B cell (primary cell): ENCODE measurements around the gene TUBA3E. TPM values are rescaled to one million over a fixed set of nuclear protein-coding genes. Genes with fewer than 3 reads are reported as not detected.
A peak's percentile ranks its signal among the peaks of the same experiment; 100 is the strongest.
"Not testable (repeated sequence)": the region's sequence is repeated elsewhere in the genome, so short reads cannot be mapped to it uniquely, and the experiment has no call there.

Source experiments
- ATAC-seq: fragments of 200-7000 bp; cut with Tn5 transposase; one replicate; pipeline ENCODE4 v1.10.0; 2021; ENCODE audit warnings: low read depth, mild to moderate bottlenecking, moderate number of reproducible peaks, moderate library complexity
- CTCF ChIA-PET: fragments of 350-600 bp; sonication (Branson Sonifier 250); formaldehyde crosslinking; loops from one replicate; lab custom pipeline; 2021; ENCODE audit warnings: antibody characterized with exemption, inconsistent platforms; lab: Charles Lee
- POLR2A ChIA-PET: fragments of 350-600 bp; sonication (Branson Sonifier 250); formaldehyde crosslinking; loops from one replicate; lab custom pipeline; 2021; ENCODE audit warnings: antibody characterized with exemption; lab: Charles Lee
- DNase-seq: peaks from one replicate; pipeline ENCODE4 v3.0.0; 2013
- H2AFZ ChIP-seq: 2 replicates; pipeline ENCODE4 v1.6.1; 2012; ENCODE audit warnings: mild to moderate bottlenecking, low read depth, low read length; ENCODE audit not compliant: insufficient read depth, poor library complexity, severe bottlenecking
- H3K27ac ChIP-seq, 2 donors: 1 replicate in 1 of 2; 2 replicates in 1 of 2; pipeline ENCODE4 v1.5.1; 2012 to 2013; ENCODE audit warnings: low read length in 2 of 2, mild to moderate bottlenecking in 2 of 2, moderate library complexity in 1 of 2
- H3K27me3 ChIP-seq, 4 experiments: fragments of 200-600 bp in 1 of 4; sonication (generic) in 1 of 4; replicated peaks in 1 of 4; 1 replicate in 2 of 4; 2 replicates in 2 of 4; pipeline versions ENCODE4 v1.6.1 to v1.7.0; 2013 to 2016; ENCODE audit warnings: low read length in 3 of 4, mild to moderate bottlenecking in 2 of 4, mixed read lengths in 1 of 4, moderate library complexity in 1 of 4; ENCODE audit not compliant: insufficient read depth in 4 of 4, control insufficient read depth in 3 of 4; ENCODE audit errors: control extremely low read depth in 1 of 4
- H3K36me3 ChIP-seq, 2 experiments: replicated peaks in 1 of 2; 1 replicate in 1 of 2; 2 replicates in 1 of 2; pipeline versions ENCODE4 v1.6.1 to v1.7.1; 2013; ENCODE audit warnings: low read length in 1 of 2; ENCODE audit not compliant: insufficient read depth in 2 of 2, control insufficient read depth in 1 of 2; ENCODE audit errors: control extremely low read depth in 1 of 2, extremely low read depth in 1 of 2
- H3K4me1 ChIP-seq, 2 donors: fragments of 200-600 bp in 1 of 2; sonication (generic) in 1 of 2; 1 replicate in 1 of 2; 2 replicates in 1 of 2; pipeline versions ENCODE4 v1.5.1 to v1.6.1; 2013 to 2017; ENCODE audit warnings: low read length in 2 of 2; ENCODE audit not compliant: control insufficient read depth in 2 of 2, insufficient read depth in 2 of 2
- H3K4me2 ChIP-seq: replicated peaks from 2 replicates; pipeline ENCODE3; 2012; ENCODE audit warnings: mild to moderate bottlenecking, low read depth, low read length; ENCODE audit not compliant: poor library complexity, severe bottlenecking
- H3K4me3 ChIP-seq, 5 experiments: fragments of 200-600 bp in 1 of 5; sonication (generic) in 1 of 5; 1 replicate in 3 of 5; 2 replicates in 2 of 5; pipeline versions ENCODE4 v1.5.1 to v1.7.0; 2011 to 2016; ENCODE audit warnings: low read length in 4 of 5, mild to moderate bottlenecking in 4 of 5, low read depth in 2 of 5, control low read depth in 1 of 5, moderate library complexity in 1 of 5; ENCODE audit not compliant: insufficient read depth in 1 of 5; ENCODE audit errors: control extremely low read depth in 1 of 5, extremely low read depth in 1 of 5
- H3K79me2 ChIP-seq: fragments of 200-600 bp; sonication (generic); one replicate; pipeline ENCODE4 v1.6.0; 2016; ENCODE audit warnings: low read length; ENCODE audit not compliant: control insufficient read depth, insufficient read depth
- H3K9ac ChIP-seq: fragments of 200-600 bp; sonication (generic); 2 replicates; pipeline ENCODE4 v1.6.1; 2017; ENCODE audit warnings: mild to moderate bottlenecking, low read length, moderate library complexity
- H3K9me3 ChIP-seq, 3 donors: one replicate each; pipeline versions ENCODE4 v1.6.1 to v1.7.1; 2013; ENCODE audit warnings: low read length in 2 of 3; ENCODE audit not compliant: control insufficient read depth in 2 of 3, insufficient read depth in 1 of 3; ENCODE audit errors: control extremely low read depth in 1 of 3
- H4K20me1 ChIP-seq: 2 replicates; pipeline ENCODE4 v1.6.0; 2012; ENCODE audit warnings: mild to moderate bottlenecking, low read length; ENCODE audit not compliant: insufficient read depth, control insufficient read depth, poor library complexity, severe bottlenecking
- H3K27ac Mint-ChIP-seq: one replicate; pipeline ENCODE4 v1.8.0; 2021; ENCODE audit warnings: mixed read lengths
- H3K27me3 Mint-ChIP-seq: one replicate; pipeline ENCODE4 v1.8.0; 2021; ENCODE audit warnings: mixed read lengths
- H3K4me1 Mint-ChIP-seq: one replicate; pipeline ENCODE4 v1.8.0; 2021; ENCODE audit warnings: mixed read lengths
- H3K4me3 Mint-ChIP-seq: one replicate; pipeline ENCODE4 v1.8.0; 2021; ENCODE audit warnings: mixed read lengths
- H3K9me3 Mint-ChIP-seq: one replicate; pipeline ENCODE4 v1.8.0; 2022; ENCODE audit warnings: mixed read lengths; ENCODE audit not compliant: insufficient read depth
- WGBS: methylation state at CpG from one replicate; pipeline ENCODE4 v1.1.5; 2013; ENCODE audit warnings: missing lambda C conversion rate; ENCODE audit not compliant: insufficient coverage; 5-methylcytosine and 5-hydroxymethylcytosine counted together
- intact Hi-C: fragments of 100-400 bp; cut with micrococcal nuclease; formaldehyde crosslinking; loops from one replicate; pipeline ENCODE4 v1.10.0; 2022
- polyA plus RNA-seq: library from polyadenylated mRNA; depleted of rRNA; stranded (reverse); fragments of >200 nt; gene quantifications from 2 replicates; pipeline ENCODE4 v1.2.3, GENCODE V29; 2012
- total RNA-seq, 2 donors: library from RNA; stranded (reverse); fragments of 120-200 nt in 1 of 2; gene quantifications; 1 replicate in 1 of 2; 2 replicates in 1 of 2; pipeline versions ENCODE4 v1.2.3 to v1.2.4, GENCODE V29; 2013 to 2022

Gene TUBA3E
- total and polyA plus RNA-seq, 2 donors (not counting 1 experiment from before 2014, with no cell fraction given), result not detected

DNA sequence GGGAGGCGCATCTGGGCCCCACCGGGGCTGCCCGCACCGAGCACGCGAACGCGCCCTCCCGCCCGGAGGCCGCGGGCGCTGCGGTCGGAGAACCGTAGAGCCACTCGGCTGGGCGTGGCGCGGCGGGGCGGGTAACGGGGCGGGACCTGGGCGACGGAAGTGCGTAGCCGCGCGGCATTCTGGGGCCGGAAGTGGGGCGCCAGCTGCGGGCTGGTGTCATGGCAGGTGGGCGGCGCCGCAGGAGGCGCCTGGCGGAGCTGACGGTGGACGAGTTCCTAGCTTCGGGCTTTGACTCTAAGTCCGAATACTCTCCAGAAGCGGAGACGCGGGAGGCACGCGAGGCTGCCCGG, 30.9 kb upstream of the TUBA3E start:
- H3K79me2 ChIP-seq, H3K27me3 Mint-ChIP-seq, H3K27me3 ChIP-seq, H3K4me2 ChIP-seq, ATAC-seq, H3K4me1 Mint-ChIP-seq, intact Hi-C loops, H3K9ac ChIP-seq, H3K27ac ChIP-seq, H4K20me1 ChIP-seq, H3K9me3 Mint-ChIP-seq, H3K27ac Mint-ChIP-seq, H3K4me1 ChIP-seq, H3K36me3 ChIP-seq, CTCF ChIA-PET, H3K4me3 ChIP-seq, H3K4me3 Mint-ChIP-seq: not testable (repeated sequence)
- peak; percentile 64 for DNase-seq
- POLR2A ChIA-PET, result interaction anchor here (0.5 kb wide), 1 partner anchor 1995 kb away, joined by 3 read pairs; no protein-coding TSS in a partner anchor
- H3K9me3 ChIP-seq, result peaks cover 0 to 13% (median 0%) of the 10 kb centered on the region in 3 donors
- 63% methylated on average over 42 of the region's 48 CpGs for WGBS
- H2AFZ ChIP-seq, result peak overlapping the region; percentile 22

DNA sequence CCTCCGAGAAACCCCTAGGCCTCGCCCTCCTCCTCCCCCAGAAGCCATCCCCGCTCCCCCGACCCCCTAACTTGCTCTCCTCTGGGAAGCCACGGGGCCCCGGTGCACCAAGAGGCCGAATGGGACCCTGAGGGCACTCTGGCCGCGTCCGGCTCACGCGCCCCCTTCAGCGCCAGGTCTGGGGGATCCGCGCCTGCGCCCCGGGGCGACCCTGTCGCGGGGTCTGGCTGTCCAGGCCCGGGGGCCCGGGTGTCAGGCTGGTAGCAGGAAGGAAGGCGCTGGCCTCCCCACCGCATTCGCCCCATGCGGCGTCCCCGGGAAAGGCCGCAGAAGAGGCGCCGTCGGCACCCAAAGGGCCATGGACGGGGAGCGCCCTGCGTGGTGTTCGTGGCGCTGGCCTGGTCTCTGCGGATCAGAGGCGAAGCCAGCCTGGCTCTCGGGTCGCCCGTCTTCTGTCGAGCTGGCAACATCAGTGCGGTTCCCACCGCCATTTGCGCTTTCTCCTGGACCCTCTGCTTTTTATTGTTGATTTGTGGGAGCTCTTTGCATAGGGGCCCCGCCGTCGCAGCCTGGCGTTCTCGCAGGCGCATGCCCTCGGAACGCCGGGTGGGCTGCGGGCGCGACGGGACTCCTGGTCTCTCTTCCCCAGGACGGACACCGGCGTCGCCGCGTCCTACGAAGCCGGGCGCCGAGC, 30.4 kb upstream of the TUBA3E start:
- H3K27ac ChIP-seq, CTCF ChIA-PET, H3K4me3 Mint-ChIP-seq, H3K27me3 Mint-ChIP-seq, H4K20me1 ChIP-seq, H3K9ac ChIP-seq, H3K9me3 Mint-ChIP-seq, H3K79me2 ChIP-seq, DNase-seq, intact Hi-C loops, H3K36me3 ChIP-seq, H3K4me1 ChIP-seq, H3K27me3 ChIP-seq, POLR2A ChIA-PET, H3K27ac Mint-ChIP-seq, H3K4me1 Mint-ChIP-seq, ATAC-seq, H3K4me2 ChIP-seq, H3K4me3 ChIP-seq: not testable (repeated sequence)
- 88% methylated on average over 53 of the region's 69 CpGs for WGBS
- peaks cover 0 to 13% (median 0%) of the 10 kb centered on the region in 3 donors for H3K9me3 ChIP-seq
- H2AFZ ChIP-seq, result peak overlapping the region; percentile 22

DNA sequence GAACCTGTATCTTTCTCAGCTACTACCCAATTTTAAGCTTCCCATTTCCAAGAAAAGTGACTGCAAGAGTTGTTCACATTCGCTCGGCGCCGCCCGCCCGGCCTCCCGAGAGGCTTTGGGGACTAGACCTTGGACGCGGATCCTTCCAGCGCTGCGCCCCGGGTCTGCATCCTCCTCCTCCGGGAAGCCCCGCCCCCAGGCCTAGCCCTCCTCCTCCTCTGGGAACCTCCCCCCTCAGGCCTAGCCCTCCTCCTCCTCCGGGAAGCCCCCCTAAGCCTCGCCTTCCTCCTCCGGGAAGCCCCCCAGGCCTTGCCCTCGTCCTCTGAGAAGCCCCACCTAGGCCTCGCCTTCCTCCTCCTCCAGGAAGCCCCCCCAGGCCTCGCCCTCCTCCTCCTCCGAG, 29.8 kb upstream of the TUBA3E start:
- intact Hi-C loops, DNase-seq, H3K27ac Mint-ChIP-seq, H4K20me1 ChIP-seq, H3K27me3 ChIP-seq, H3K4me1 Mint-ChIP-seq, H3K4me3 Mint-ChIP-seq, ATAC-seq, POLR2A ChIA-PET, H2AFZ ChIP-seq, H3K4me2 ChIP-seq, H3K4me3 ChIP-seq, CTCF ChIA-PET, H3K27me3 Mint-ChIP-seq, H3K9me3 Mint-ChIP-seq, H3K36me3 ChIP-seq, H3K27ac ChIP-seq, H3K79me2 ChIP-seq, H3K9ac ChIP-seq, H3K4me1 ChIP-seq: not testable (repeated sequence)
- WGBS, result 100% methylated on average over 11 of the region's 21 CpGs
- peaks cover 0 to 13% (median 0%) of the 10 kb centered on the region in 3 donors for H3K9me3 ChIP-seq

DNA sequence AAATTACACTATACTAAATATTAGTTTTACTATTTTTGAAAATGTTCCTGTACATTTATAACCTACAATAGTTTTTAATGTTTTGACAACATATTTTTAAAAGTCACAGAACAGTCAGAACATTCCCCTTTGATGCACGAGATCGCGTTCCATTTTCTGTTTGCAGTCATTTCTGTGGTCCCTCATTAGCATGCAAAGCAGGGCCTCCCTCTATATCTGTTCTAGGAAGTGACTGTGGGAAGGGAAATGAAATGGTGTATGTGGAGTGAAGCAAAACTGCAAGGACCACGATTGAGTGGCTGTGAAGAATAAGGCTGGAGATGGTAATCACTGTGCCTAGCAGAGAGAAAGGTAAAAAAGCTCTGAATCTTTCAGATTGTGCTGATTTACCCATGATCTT, 24.3 kb upstream of the TUBA3E start:
- H3K79me2 ChIP-seq, H3K4me2 ChIP-seq, intact Hi-C loops, H3K9me3 Mint-ChIP-seq, H3K9ac ChIP-seq, CTCF ChIA-PET, H3K27ac Mint-ChIP-seq, POLR2A ChIA-PET, H3K4me3 Mint-ChIP-seq, H3K4me1 Mint-ChIP-seq, H3K27me3 ChIP-seq, H3K9me3 ChIP-seq, H4K20me1 ChIP-seq, H3K27ac ChIP-seq, H2AFZ ChIP-seq, DNase-seq, H3K4me3 ChIP-seq, H3K36me3 ChIP-seq, H3K4me1 ChIP-seq, ATAC-seq: not testable (repeated sequence)
- peaks cover 21% of the 10 kb centered on the region for H3K27me3 Mint-ChIP-seq
- WGBS, result no CpG with 5 or more reads among the region's 4 CpGs
